ENCODE data around the gene PGAP1. TPM values are rescaled to one million over a fixed set of nuclear protein-coding genes. Genes with fewer than 3 reads are reported as not detected.
A peak's percentile ranks its signal among the peaks of the same experiment; 100 is the strongest.

PGAP1 gene
- total and polyA plus RNA-seq, 10 of the 15 experiments (the other 5 are each of a cell fraction or from before 2014, with no cell fraction given) = 0.75 to 4.7 (median 3.0) TPM

GRCh38 chr2:196962325-196962724, 35.8 kb upstream of the PGAP1 start (continued):
- TF ChIP-seq TCF7 (IDR thresholded peaks at IDR 0.05; ENCODE audit: borderline replicate concordance) (no peak), SIN3A (IDR thresholded peaks at IDR 0.05; ENCODE audit: low read depth, low read length) (no peak), RBBP5 (conservative IDR thresholded peaks at IDR 0.05) (no peak), JUND (IDR thresholded peaks at IDR 0.05; ENCODE audit: low read depth, low read length) (no peak), NFYB (IDR thresholded peaks at IDR 0.05; ENCODE audit: insufficient read depth, low read depth, low read length) (no peak), MXI1 (IDR thresholded peaks at IDR 0.05; ENCODE audit: low read depth, low read length) (no peak)

GRCh38 chr2:196961889-196962288, 35.4 kb upstream of the PGAP1 start:
- H3K27me3 ChIP-seq (replicated peaks in 1 of 2; ENCODE audit: control insufficient read depth in 2 of 2, insufficient read depth in 2 of 2, low read length in 1 of 2) = no peaks in the 10 kb centered on the region
- H2AFZ ChIP-seq (ENCODE audit: control insufficient read depth, low read depth, low read length) = no peak overlapping the region
- H3K4me2 ChIP-seq (ENCODE audit: control insufficient read depth, insufficient read depth) = no peak overlapping the region
- FAIRE-seq (peak; percentile 90), DNase-seq (ENCODE audit: low read depth, low spot score) (peak; percentile 13), ATAC-seq (peak; percentile 94)
- H4K20me1 ChIP-seq (ENCODE audit: control insufficient read depth, insufficient read depth) = no peaks in the 10 kb centered on the region
- CTCF ChIA-PET = no interaction called here
- RAD21 ChIA-PET (ENCODE audit: unreplicated experiment) = no interaction called here
- H3K4me3 ChIP-seq = no peak overlapping the region
- TF ChIP-seq ETV6 (conservative IDR thresholded peaks at IDR 0.05 in 1 of 2, IDR thresholded peaks at IDR 0.05 in 1 of 2; ENCODE audit: borderline replicate concordance in 1 of 2, low read depth in 1 of 2) (no peak), SREBF2 (IDR thresholded peaks at IDR 0.05; ENCODE audit: low read length) (no peak), NFXL1 (IDR thresholded peaks at IDR 0.05; ENCODE audit: borderline replicate concordance) (no peak), EZH2 (IDR thresholded peaks at IDR 0.05; ENCODE audit: borderline replicate concordance, control insufficient read depth, low read depth, low read length) (no peak), SP1 (IDR thresholded peaks at IDR 0.05; ENCODE audit: low read depth, low read length) (no peak), KAT2A (conservative IDR thresholded peaks at IDR 0.05; ENCODE audit: control insufficient read depth, low read depth, low read length) (no peak), CHD2 (IDR thresholded peaks at IDR 0.05; ENCODE audit: borderline replicate concordance, low read depth, low read length) (no peak), CHD4 (IDR thresholded peaks at IDR 0.05) (no peak), MEF2B (IDR thresholded peaks at IDR 0.05; ENCODE audit: partially characterized antibody, poor library complexity, severe bottlenecking) (no peak), NR2C2 (IDR thresholded peaks at IDR 0.05; ENCODE audit: borderline replicate concordance, control insufficient read depth, insufficient read length, low read depth) (no peak), CREB1 (IDR thresholded peaks at IDR 0.05; ENCODE audit: low read depth) (no peak), FOXM1 (IDR thresholded peaks at IDR 0.05; ENCODE audit: low read depth, low read length) (no peak), USF2 (IDR thresholded peaks at IDR 0.05; ENCODE audit: borderline replicate concordance, low read depth, low read length) (no peak)
- intact Hi-C loops (cut with micrococcal nuclease; ENCODE audit: unreplicated experiment) = no loop called here
- no peaks in the 10 kb centered on the region; the same call in 2 of the 3 replicates for H3K9me3 ChIP-seq (replicated peaks; ENCODE audit: control insufficient read depth, insufficient read depth, low read length)
- SMC1A ChIA-PET (ENCODE audit: uncharacterized antibody, unreplicated experiment) = no interaction called here
- H3K79me2 ChIP-seq (ENCODE audit: control insufficient read depth, insufficient read depth, low read length) = no peaks in the 10 kb centered on the region
- no peak overlapping the region for H3K27ac ChIP-seq (ENCODE audit: control insufficient read depth, insufficient read depth)
- no peaks in the 10 kb centered on the region for H3K36me3 ChIP-seq (ENCODE audit: control insufficient read depth in 2 of 2, insufficient read depth in 2 of 2, low read length in 1 of 2)
- H3K4me1 ChIP-seq (ENCODE audit: control insufficient read depth, insufficient read depth, low read length) = peaks cover 3% of the 10 kb centered on the region; the same call in 1 of the 2 replicates
- POLR2A ChIA-PET = no interaction called here
- in situ Hi-C loops (cut with MboI) = no loop called here
- H3K9ac ChIP-seq (ENCODE audit: control insufficient read depth, insufficient read depth, low read length) = no peak overlapping the region
- no TSS peak for BruUV-seq (replicated peaks)

Data from GM12878 (cell line).